Stomach (tissue), 4 donors: ENCODE results near the gene ANKHD1.

Experiments
- CTCF ChIP-seq, 7 experiments: fragments of 450-650 bp in 4 of 7; fragments of 200-600 bp in 3 of 7; sonication (generic) in 3 of 7; IDR thresholded peaks; one replicate each; pipeline ENCODE4 v1.5.1; 2016 to 2019; ENCODE audit warnings: antibody characterized with exemption in 7 of 7, control low read depth in 2 of 7, mild to moderate bottlenecking in 1 of 7
- POLR2A ChIP-seq, 4 donors: fragments of 450-650 bp; IDR thresholded peaks; one replicate each; pipeline ENCODE4 v1.6.1; 2016; ENCODE audit warnings: antibody characterized with exemption in 4 of 4, control low read depth in 2 of 4, mild to moderate bottlenecking in 1 of 4, moderate library complexity in 1 of 4
- POLR2AphosphoS5 ChIP-seq, 3 donors: sonication (generic); formaldehyde crosslinking; IDR thresholded peaks; one replicate each; pipeline ENCODE4 v1.6.1; 2016; ENCODE audit warnings: antibody characterized with exemption in 3 of 3

DNA sequence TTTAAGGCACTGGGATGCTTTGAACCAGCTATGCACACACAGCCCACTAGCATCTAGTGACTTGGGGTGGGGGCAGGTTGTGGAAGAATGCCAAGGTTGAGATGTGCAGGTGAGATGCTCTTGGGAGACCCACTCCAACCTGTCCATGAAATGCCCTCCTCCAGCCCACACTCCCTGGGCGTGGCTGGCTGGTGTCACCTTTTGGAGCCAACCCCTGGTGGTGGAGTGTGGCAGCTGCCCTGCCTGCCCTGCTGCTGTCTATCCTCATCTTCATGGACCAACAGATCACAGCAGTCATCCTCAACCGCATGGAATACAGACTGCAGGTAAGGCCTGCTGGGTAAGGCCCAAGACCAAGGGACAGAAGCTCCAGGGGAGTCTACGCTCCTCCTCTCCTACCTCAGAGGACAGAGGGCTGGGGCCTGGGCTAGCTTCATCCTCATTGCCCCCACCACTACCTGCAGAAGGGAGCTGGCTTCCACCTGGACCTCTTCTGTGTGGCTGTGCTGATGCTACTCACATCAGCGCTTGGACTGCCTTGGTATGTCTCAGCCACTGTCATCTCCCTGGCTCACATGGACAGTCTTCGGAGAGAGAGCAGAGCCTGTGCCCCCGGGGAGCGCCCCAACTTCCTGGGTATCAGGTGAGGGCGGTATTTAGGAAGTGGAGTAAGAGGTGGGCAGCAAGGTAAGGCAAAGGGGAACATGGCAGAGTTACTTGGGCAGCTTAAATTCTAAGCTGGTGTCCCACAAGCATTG lies 34.2 kb upstream of the ANKHD1 start:
- no peak for TF ChIP-seq CTCF (IDR thresholded peaks at IDR 0.05)
- TF ChIP-seq POLR2A (IDR thresholded peaks at IDR 0.05), result no peak
- no peak for TF ChIP-seq POLR2AphosphoS5 (IDR thresholded peaks at IDR 0.05)
